ENCODE results near the gene HNRNPUL2.
"Not testable (repeated sequence)": the region's sequence is repeated elsewhere in the genome, so short reads cannot be mapped to it uniquely, and the experiment has no call there.

Gene HNRNPUL2

GRCh38 chr11:62727165-62727871 is at the start of gene HNRNPUL2:
TSS of gene HNRNPUL2 (minus strand) at chr11:62727457. CDS start at chr11:62727156, 301 bp downstream.
- in situ Hi-C loops (cut with MboI; ENCODE audit: low sequenced_read_pairs): no loop called here

GRCh38 chr11:62775646-62776045 is 48.4 kb upstream of the HNRNPUL2 start:
- in situ Hi-C loops (cut with MboI; ENCODE audit: low sequenced_read_pairs): no loop called here

- in situ Hi-C loops (cut with MboI; ENCODE audit: low sequenced_read_pairs): no loop called here
Observed at GRCh38 chr11:62774407-62774806, 47.1 kb upstream of the HNRNPUL2 start.

GRCh38 chr11:62771144-62772021 is 44.1 kb upstream of the HNRNPUL2 start, which contains the start of gene TAF6L:
TSS of gene TAF6L (plus strand) at chr11:62771396. CDS start at chr11:62775784, 4,388 bp downstream.
- in situ Hi-C loops (cut with MboI; ENCODE audit: low sequenced_read_pairs): no loop called here

- in situ Hi-C loops (cut with MboI; ENCODE audit: low sequenced_read_pairs): no loop called here
Observed at GRCh38 chr11:62770778-62771143, 43.5 kb upstream of the HNRNPUL2 start.

GRCh38 chr11:62760867-62761227 is 33.6 kb upstream of the HNRNPUL2 start:
- in situ Hi-C loops (cut with MboI; ENCODE audit: low sequenced_read_pairs): not testable (repeated sequence)

- in situ Hi-C loops (cut with MboI; ENCODE audit: low sequenced_read_pairs): no loop called here
Observed at GRCh38 chr11:62757846-62758788, 30.9 kb upstream of the HNRNPUL2 start.

GRCh38 chr11:62755086-62755615 is 27.9 kb upstream of the HNRNPUL2 start:
- in situ Hi-C loops (cut with MboI; ENCODE audit: low sequenced_read_pairs): no loop called here

- in situ Hi-C loops (cut with MboI; ENCODE audit: low sequenced_read_pairs): no loop called here
Observed at GRCh38 chr11:62753736-62754603, 26.7 kb upstream of the HNRNPUL2 start, which contains the start of gene ZBTB3. TSS of gene ZBTB3 (minus strand) at chr11:62754160. CDS start at chr11:62753664, 496 bp downstream.

- in situ Hi-C loops (cut with MboI; ENCODE audit: low sequenced_read_pairs): no loop called here
Observed at GRCh38 chr11:62752994-62753735, 25.9 kb upstream of the HNRNPUL2 start.

- in situ Hi-C loops (cut with MboI; ENCODE audit: low sequenced_read_pairs): no loop called here
Observed at GRCh38 chr11:62752177-62752785, 25.0 kb upstream of the HNRNPUL2 start.

- in situ Hi-C loops (cut with MboI; ENCODE audit: low sequenced_read_pairs): not testable (repeated sequence)
Observed at GRCh38 chr11:62749931-62750330, 22.7 kb upstream of the HNRNPUL2 start.

GRCh38 chr11:62747475-62748160 is 20.4 kb upstream of the HNRNPUL2 start:
- in situ Hi-C loops (cut with MboI; ENCODE audit: low sequenced_read_pairs): no loop called here

GRCh38 chr11:62737196-62737595 is 9.9 kb upstream of the HNRNPUL2 start:
- in situ Hi-C loops (cut with MboI; ENCODE audit: low sequenced_read_pairs): no loop called here

- in situ Hi-C loops (cut with MboI; ENCODE audit: low sequenced_read_pairs): no loop called here
Observed at GRCh38 chr11:62732830-62733229, 5.6 kb upstream of the HNRNPUL2 start.

GRCh38 chr11:62730076-62730475 is 2.8 kb upstream of the HNRNPUL2 start:
- in situ Hi-C loops (cut with MboI; ENCODE audit: low sequenced_read_pairs): not testable (repeated sequence)

- in situ Hi-C loops (cut with MboI; ENCODE audit: low sequenced_read_pairs): no loop called here
Observed at GRCh38 chr11:62728171-62728988, 1.1 kb upstream of the HNRNPUL2 start, which contains the start of gene TTC9C. TSS of gene TTC9C (plus strand) at chr11:62728486. CDS start at chr11:62728849, 363 bp downstream.

Measured in hTERT RPE-1 (cell line).